Activated CD4-positive, alpha-beta T cell treated with anti-CD3 and anti-CD28 coated beads, Interleukin-2, amount 50 U/mL, for 16 hours (primary cell): ENCODE results near the gene RAB30.

Source experiments
- DNase-seq: peaks from one replicate; pipeline ENCODE4 v3.0.0-alpha.2; 2020

The RAB30 gene

GRCh38 chr11:83070044-83070701 is 1.5 kb downstream of the RAB30 start:
- DNase-seq = no peak

GRCh38 chr11:83069441-83070043 is 2.2 kb downstream of the RAB30 start:
- no peak for DNase-seq

- DNase-seq = no peak
Observed at GRCh38 chr11:83068568-83068967, 3.1 kb downstream of the RAB30 start.

- no peak for DNase-seq
Observed at GRCh38 chr11:83064011-83064410, 7.7 kb downstream of the RAB30 start.

- DNase-seq = peak; percentile 52
Observed at GRCh38 chr11:83063073-83063754, 8.5 kb downstream of the RAB30 start.

- DNase-seq = peak; percentile 36
Observed at GRCh38 chr11:83061883-83062282, 9.8 kb downstream of the RAB30 start.

GRCh38 chr11:83060965-83061364 is 10.7 kb downstream of the RAB30 start:
- DNase-seq = no peak

GRCh38 chr11:83057721-83058120 is 14.0 kb downstream of the RAB30 start:
- no peak for DNase-seq

GRCh38 chr11:83056611-83057010 is 15.1 kb downstream of the RAB30 start:
- DNase-seq = no peak

GRCh38 chr11:83056204-83056603 is 15.5 kb downstream of the RAB30 start:
- peak; percentile 33 for DNase-seq

- no peak for DNase-seq
Observed at GRCh38 chr11:83054904-83055380, 16.8 kb downstream of the RAB30 start.

- peak; percentile 29 for DNase-seq
Observed at GRCh38 chr11:83054001-83054400, 17.7 kb downstream of the RAB30 start.

GRCh38 chr11:83051760-83052671 is 19.7 kb downstream of the RAB30 start:
- DNase-seq = peak; percentile 44

GRCh38 chr11:83047515-83048225 is 24.0 kb downstream of the RAB30 start:
- no peak for DNase-seq

- no peak for DNase-seq
Observed at GRCh38 chr11:83046621-83047172, 25.0 kb downstream of the RAB30 start.

- DNase-seq = peak; percentile 51
Observed at GRCh38 chr11:83044958-83045712, 26.6 kb downstream of the RAB30 start.

GRCh38 chr11:83042964-83043711 is 28.6 kb downstream of the RAB30 start:
- no peak for DNase-seq

GRCh38 chr11:83041126-83041525 is 30.6 kb downstream of the RAB30 start:
- no peak for DNase-seq

GRCh38 chr11:83039566-83039965 is 32.1 kb downstream of the RAB30 start:
- DNase-seq = no peak

GRCh38 chr11:83037877-83038276 is 33.8 kb downstream of the RAB30 start:
- DNase-seq = no peak
